ENCODE data around the gene ATXN1. TPM values are rescaled to one million over a fixed set of nuclear protein-coding genes. Genes with fewer than 3 reads are reported as not detected.

ATXN1 gene
- polyA plus RNA-seq, 1 of the 3 experiments (the other 2 are of a cell fraction): 7.9 TPM

- TF ChIP-seq REST (IDR thresholded peaks at IDR 0.05; ENCODE audit: low read depth, low read length) (no peak), MAX (IDR thresholded peaks at IDR 0.05; ENCODE audit: low read depth) (no peak), GATA2 (CRISPR knock-in tag; IDR thresholded peaks at IDR 0.05) (no peak), ZBTB33 (IDR thresholded peaks at IDR 0.05; ENCODE audit: borderline replicate concordance, low read depth) (no peak), CTCF (IDR thresholded peaks at IDR 0.05) (no peak), RXRA (IDR thresholded peaks at IDR 0.05; ENCODE audit: borderline replicate concordance, low read depth) (no peak), EP300 (IDR thresholded peaks at IDR 0.05; ENCODE audit: borderline replicate concordance in 1 of 2, low read depth in 1 of 2, low read length in 1 of 2) (no peak), YY1 (IDR thresholded peaks at IDR 0.05; ENCODE audit: low read depth) (no peak), RAD21 (IDR thresholded peaks at IDR 0.05; ENCODE audit: low read length) (no peak), TCF12 (IDR thresholded peaks at IDR 0.05) (no peak), MXI1 (IDR thresholded peaks at IDR 0.05; ENCODE audit: low read depth, low read length) (no peak), USF2 (IDR thresholded peaks at IDR 0.05; ENCODE audit: borderline replicate concordance, low read depth, low read length) (no peak)
These were observed 320.0 kb downstream of the ATXN1 start (continued) for GRCh38 chr6:16441262-16441661.

All from SK-N-SH (cell line).